ENCODE results near the gene PIP4K2B. TPM values are rescaled to one million over a fixed set of nuclear protein-coding genes. Genes with fewer than 3 reads are reported as not detected.

PIP4K2B gene
- total RNA-seq, 1 experiment from 2014 or later: 25.5 TPM

DNA sequence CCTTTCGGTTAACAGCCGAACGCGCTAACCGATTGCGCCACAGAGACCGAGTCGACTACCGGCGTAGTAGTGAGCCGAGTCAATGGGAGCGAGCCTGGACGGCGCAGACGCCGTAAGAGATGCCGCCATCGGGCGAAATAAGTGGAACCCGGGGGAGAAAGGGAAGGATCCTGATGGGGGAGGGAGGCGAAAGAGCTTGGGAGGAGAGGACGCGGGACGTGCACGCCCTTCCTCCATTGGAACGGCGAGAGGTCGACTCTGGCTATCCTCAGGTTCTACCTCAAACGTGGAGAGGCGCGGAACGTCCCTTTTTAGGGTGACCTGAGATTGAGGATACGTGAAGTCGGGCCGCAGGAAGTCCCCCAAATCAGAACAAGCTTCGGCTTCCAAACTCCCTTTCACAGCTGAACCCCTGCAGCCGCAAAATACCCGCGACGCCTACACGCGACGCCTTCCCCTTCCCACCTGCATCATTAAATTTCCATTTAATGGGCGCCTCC is 47.5 kb downstream of the PIP4K2B start:
- Histone ChIP-seq H3K27me3 (ENCODE audit: low read length) (no peaks in the 10 kb centered on the region), H3K4me1 (ENCODE audit: insufficient read depth, low read length) (peaks cover 16% of the 10 kb centered on the region), H3K36me3 (ENCODE audit: low read depth, low read length) (peaks cover 16% of the 10 kb centered on the region), H3K27ac (ENCODE audit: low read length) (peak overlapping the region; percentile 64), H2AFZ (ENCODE audit: low read length) (peak overlapping the region; percentile 84), H3K4me3 (ENCODE audit: low read length) (peak overlapping the region; percentile 94), H3F3A (ENCODE audit: low read length, unreplicated experiment) (no peaks in the 10 kb centered on the region), H3K4me2 (ENCODE audit: low read length) (peak overlapping the region; percentile 88), H3K9me3 (ENCODE audit: low read length) (no peaks in the 10 kb centered on the region), H3K9ac (ENCODE audit: low read length) (peak overlapping the region; percentile 96), H3K79me2 (ENCODE audit: low read length) (peaks cover 58% of the 10 kb centered on the region), H3K9me2 (replicated peaks; ENCODE audit: low read length) (no peaks in the 10 kb centered on the region), H4K20me1 (ENCODE audit: low read length) (no peaks in the 10 kb centered on the region)
- peak; percentile 9 for ATAC-seq
- ChIA-PET POLR2A (ENCODE audit: unreplicated experiment) (interaction anchor here (0.6 kb wide), 1 partner anchor 266 kb away, joined by 3 read pairs; no protein-coding TSS in a partner anchor), CTCF (no interaction called here)
- DNase-seq: peak; percentile 84
- BruUV-seq (replicated peaks): no TSS peak
- intact Hi-C loops (cut with micrococcal nuclease): loop anchor here (2.0 kb wide), 1 partner anchor 47 kb away; the partner anchor contains the start of gene PIP4K2B
- TF ChIP-seq EZH2phosphoT487 (IDR thresholded peaks at IDR 0.05; ENCODE audit: borderline replicate concordance, low read length): no peak
- TF ChIP-seq, protein P1, sequence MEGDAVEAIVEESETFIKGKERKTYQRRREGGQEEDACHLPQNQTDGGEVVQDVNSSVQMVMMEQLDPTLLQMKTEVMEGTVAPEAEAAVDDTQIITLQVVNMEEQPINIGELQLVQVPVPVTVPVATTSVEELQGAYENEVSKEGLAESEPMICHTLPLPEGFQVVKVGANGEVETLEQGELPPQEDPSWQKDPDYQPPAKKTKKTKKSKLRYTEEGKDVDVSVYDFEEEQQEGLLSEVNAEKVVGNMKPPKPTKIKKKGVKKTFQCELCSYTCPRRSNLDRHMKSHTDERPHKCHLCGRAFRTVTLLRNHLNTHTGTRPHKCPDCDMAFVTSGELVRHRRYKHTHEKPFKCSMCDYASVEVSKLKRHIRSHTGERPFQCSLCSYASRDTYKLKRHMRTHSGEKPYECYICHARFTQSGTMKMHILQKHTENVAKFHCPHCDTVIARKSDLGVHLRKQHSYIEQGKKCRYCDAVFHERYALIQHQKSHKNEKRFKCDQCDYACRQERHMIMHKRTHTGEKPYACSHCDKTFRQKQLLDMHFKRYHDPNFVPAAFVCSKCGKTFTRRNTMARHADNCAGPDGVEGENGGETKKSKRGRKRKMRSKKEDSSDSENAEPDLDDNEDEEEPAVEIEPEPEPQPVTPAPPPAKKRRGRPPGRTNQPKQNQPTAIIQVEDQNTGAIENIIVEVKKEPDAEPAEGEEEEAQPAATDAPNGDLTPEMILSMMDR (conservative IDR thresholded peaks at IDR 0.05; ENCODE audit: low read depth, low read length): no peak
- no peak for TF ChIP-seq EZH2 (IDR thresholded peaks at IDR 0.05; ENCODE audit: low read length, unreplicated experiment)

DNA sequence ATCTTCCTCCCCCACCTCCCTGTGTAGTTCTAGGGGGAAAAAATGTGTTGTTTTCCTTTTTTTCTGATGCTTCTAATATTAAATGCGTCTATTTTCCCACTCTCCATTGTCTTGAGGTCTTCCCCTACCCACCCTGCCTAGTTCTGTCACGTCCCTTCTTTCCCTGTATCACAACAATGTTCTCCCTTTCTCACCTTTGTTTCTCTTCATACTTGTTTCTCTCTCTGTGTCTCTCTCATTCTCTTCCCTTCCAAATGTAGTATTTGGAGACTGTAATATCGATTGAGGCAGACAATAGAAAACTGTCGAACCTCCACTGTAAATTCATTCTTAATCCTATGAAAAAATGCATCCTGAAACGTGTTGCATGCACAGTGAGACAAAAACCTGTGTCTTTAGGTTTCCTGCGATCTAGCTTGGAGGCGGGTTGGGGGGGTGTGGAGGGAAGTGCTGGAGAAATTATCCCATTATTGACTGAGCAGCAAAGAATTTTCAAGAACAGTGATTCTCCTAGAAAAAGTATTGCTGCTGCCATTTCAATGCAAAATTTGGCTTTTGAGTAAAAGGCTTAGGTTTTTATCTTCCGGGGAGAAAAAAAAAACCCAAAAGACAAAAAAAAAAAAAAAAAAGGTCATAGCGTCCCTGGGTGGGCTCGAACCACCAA is 48.1 kb downstream of the PIP4K2B start:
- ATAC-seq: no peak
- no TSS peak for BruUV-seq (replicated peaks)
- 0 out of 2 replicates have a peak, but pooled peaks cover 1% of the 10 kb centered on the region for H4K20me1 ChIP-seq (ENCODE audit: low read length)
- peaks cover 13% of the 10 kb centered on the region for H3K36me3 ChIP-seq (ENCODE audit: low read depth, low read length)
- H3F3A ChIP-seq (ENCODE audit: low read length, unreplicated experiment): no peaks in the 10 kb centered on the region
- POLR2A ChIA-PET (ENCODE audit: unreplicated experiment): no interaction called here
- CTCF ChIA-PET: interaction anchor here (0.6 kb wide), 1 partner anchor 16 kb away, joined by 6 read pairs; no protein-coding TSS in a partner anchor
- H3K79me2 ChIP-seq (ENCODE audit: low read length): peaks cover 63% of the 10 kb centered on the region
- DNase-seq: peak; percentile 38
- peak overlapping the region; percentile 56 for H2AFZ ChIP-seq (ENCODE audit: low read length)
- TF ChIP-seq, protein P1 (conservative IDR thresholded peaks at IDR 0.05; ENCODE audit: low read depth, low read length): no peak
- TF ChIP-seq EZH2 (IDR thresholded peaks at IDR 0.05; ENCODE audit: low read length, unreplicated experiment) (no peak), EZH2phosphoT487 (IDR thresholded peaks at IDR 0.05; ENCODE audit: borderline replicate concordance, low read length) (no peak)
- no peaks in the 10 kb centered on the region for H3K9me3 ChIP-seq (ENCODE audit: low read length)
- H3K9me2 ChIP-seq (replicated peaks; ENCODE audit: low read length): no peaks in the 10 kb centered on the region
- H3K4me2 ChIP-seq (ENCODE audit: low read length): peak overlapping the region; percentile 88
- peak overlapping the region; percentile 94 for H3K4me3 ChIP-seq (ENCODE audit: low read length)
- H3K27me3 ChIP-seq (ENCODE audit: low read length): no peaks in the 10 kb centered on the region
- intact Hi-C loops (cut with micrococcal nuclease): no loop called here
- no peak overlapping the region for H3K27ac ChIP-seq (ENCODE audit: low read length)
- H3K4me1 ChIP-seq (ENCODE audit: insufficient read depth, low read length): peaks cover 20% of the 10 kb centered on the region
- H3K9ac ChIP-seq (ENCODE audit: low read length): peak overlapping the region; percentile 62; the same call in 1 of the 2 replicates

Measured in PC-3 (cell line).